CD4-positive, alpha-beta T cell (primary cell): ENCODE measurements around the gene CSRP1. TPM values are rescaled to one million over a fixed set of nuclear protein-coding genes. Genes with fewer than 3 reads are reported as not detected.

ENCODE experiments used
- ATAC-seq: fragments of 200-7000 bp; cut with Tn5 transposase; one replicate; pipeline ENCODE4 v1.10.0; 2022; ENCODE audit warnings: mild to moderate bottlenecking; ENCODE audit not compliant: poor library complexity
- CTCF ChIA-PET: fragments of 350-600 bp; sonication (Branson Sonifier 250); formaldehyde crosslinking; loops from one replicate; lab custom pipeline; 2021; ENCODE audit warnings: antibody characterized with exemption, inconsistent platforms; lab: Charles Lee
- POLR2A ChIA-PET: fragments of 350-600 bp; sonication (Branson Sonifier 250); formaldehyde crosslinking; loops from one replicate; lab custom pipeline; 2021; ENCODE audit warnings: antibody characterized with exemption, inconsistent platforms; lab: Charles Lee
- DNase-seq, 14 experiments: peaks; one replicate each; pipeline ENCODE4 v3.0.0-alpha.2; 2013 to 2020; ENCODE audit warnings: mixed read lengths in 2 of 14
- H3K27ac ChIP-seq, 2 donors: one replicate each; pipeline versions ENCODE4 v1.5.1 to v1.7.0; 2013; ENCODE audit warnings: low read length in 2 of 2, low read depth in 1 of 2, mild to moderate bottlenecking in 1 of 2
- H3K27me3 ChIP-seq, 2 experiments: 1 replicate in 1 of 2; 2 replicates in 1 of 2; pipeline versions ENCODE4 v1.6.1 to v1.7.0; 2013; ENCODE audit warnings: low read length in 2 of 2, control low read depth in 1 of 2, mild to moderate bottlenecking in 1 of 2, moderate library complexity in 1 of 2; ENCODE audit not compliant: insufficient read depth in 2 of 2, control insufficient read depth in 1 of 2
- H3K36me3 ChIP-seq: one replicate; pipeline ENCODE4 v1.6.1; 2013; ENCODE audit warnings: low read length, control low read depth; ENCODE audit not compliant: insufficient read depth
- H3K4me1 ChIP-seq: one replicate; pipeline ENCODE4 v1.6.1; 2013; ENCODE audit warnings: low read length, control low read depth; ENCODE audit not compliant: insufficient read depth
- H3K4me3 ChIP-seq: one replicate; pipeline ENCODE4 v1.5.1; 2013; ENCODE audit warnings: mild to moderate bottlenecking, low read length, moderate library complexity
- H3K9me3 ChIP-seq, 2 experiments: 1 replicate in 1 of 2; 2 replicates in 1 of 2; pipeline versions ENCODE4 v1.6.1 to v1.7.0; 2013; ENCODE audit warnings: low read length in 2 of 2, mild to moderate bottlenecking in 2 of 2, control low read depth in 1 of 2, moderate library complexity in 1 of 2; ENCODE audit not compliant: control insufficient read depth in 1 of 2, insufficient read depth in 1 of 2
- H3K27ac Mint-ChIP-seq: one replicate; pipeline ENCODE4 v1.8.0; 2020; ENCODE audit warnings: mixed read lengths
- H3K27me3 Mint-ChIP-seq: one replicate; pipeline ENCODE4 v1.8.0; 2021; ENCODE audit warnings: mixed read lengths
- H3K36me3 Mint-ChIP-seq: one replicate; pipeline ENCODE4 v1.8.0; 2021; ENCODE audit warnings: low read depth, mixed read lengths
- H3K4me1 Mint-ChIP-seq: one replicate; pipeline ENCODE4 v1.8.0; 2021; ENCODE audit warnings: low read depth, mixed read lengths
- H3K4me3 Mint-ChIP-seq: one replicate; pipeline ENCODE4 v1.8.0; 2020; ENCODE audit warnings: mild to moderate bottlenecking, mixed read lengths
- H3K9me3 Mint-ChIP-seq: one replicate; pipeline ENCODE4 v1.8.0; 2020; ENCODE audit warnings: mixed read lengths
- CTCF ChIP-seq: fragments of 200-600 bp; IDR thresholded peaks from one replicate; pipeline ENCODE4 v1.8.0; 2022; ENCODE audit warnings: antibody characterized with exemption, mild to moderate bottlenecking
- intact Hi-C, 2 experiments: fragments of 100-400 bp; cut with DNase I in 1 of 2; cut with micrococcal nuclease in 1 of 2; formaldehyde crosslinking; loops; one replicate each; pipeline versions ENCODE4 v1.15.1 to v1.9.0; 2023 to 2025; cut with DNase I, micrococcal nuclease
- total RNA-seq, 174 experiments: library from RNA in 2 of 174; stranded (reverse) in 2 of 174; gene quantifications; one replicate each; pipeline ENCODE4 v1.2.3 and lab custom pipeline; 2021 to 2026

CSRP1 gene
- total RNA-seq, 2 experiments from 2014 or later: 34.8 to 39.9 TPM

GRCh38 chr1:201488830-201489589, 17.9 kb downstream of the CSRP1 start:
- no peak for TF ChIP-seq CTCF
- DNase-seq (peak in 2 of 14 experiments; percentile 19 to 33), ATAC-seq (no peak)
- Mint-ChIP-seq H3K4me1 (no peaks in the 10 kb centered on the region), H3K27me3 (no peaks in the 10 kb centered on the region), H3K36me3 (peaks cover 83% of the 10 kb centered on the region), H3K4me3 (no peak overlapping the region), H3K27ac (no peak overlapping the region), H3K9me3 (no peaks in the 10 kb centered on the region)
- ChIA-PET POLR2A (no interaction called here), CTCF (interaction anchor here (0.9 to 2.0 kb wide), 2 partner anchors 18 to 24 kb away, joined by 3 to 6 read pairs (median 5); partner anchors contain the start of gene CSRP1)
- Histone ChIP-seq H3K4me3 (no peak overlapping the region), H3K36me3 (peaks cover 62% of the 10 kb centered on the region), H3K4me1 (no peaks in the 10 kb centered on the region), H3K9me3 (no peaks in the 10 kb centered on the region), H3K27me3 (no peaks in the 10 kb centered on the region), H3K27ac (no peak overlapping the region)
- intact Hi-C loops: loop anchor here in 1 of 2 experiments (10.0 kb wide), 1 partner anchor 216 kb away; no protein-coding TSS in a partner anchor

- Mint-ChIP-seq H3K36me3 (peaks cover 76% of the 10 kb centered on the region), H3K4me1 (no peaks in the 10 kb centered on the region), H3K27me3 (no peaks in the 10 kb centered on the region), H3K4me3 (no peak overlapping the region), H3K9me3 (no peaks in the 10 kb centered on the region), H3K27ac (no peak overlapping the region)
- no peak overlapping the region for H3K4me3 ChIP-seq
- no peaks in the 10 kb centered on the region for H3K4me1 ChIP-seq
- CTCF ChIA-PET: interaction anchor here (0.9 to 2.0 kb wide), 2 partner anchors 19 to 25 kb away, joined by 3 to 5 read pairs; partner anchors contain the start of gene CSRP1
- POLR2A ChIA-PET: interaction anchor here (1.5 kb wide), 1 partner anchor 25 kb away, joined by 6 read pairs; no protein-coding TSS in a partner anchor
- no peaks in the 10 kb centered on the region for H3K9me3 ChIP-seq
- intact Hi-C loops: loop anchor here in 1 of 2 experiments (10.0 kb wide), 1 partner anchor 217 kb away; no protein-coding TSS in a partner anchor
- H3K27me3 ChIP-seq: no peaks in the 10 kb centered on the region
- TF ChIP-seq CTCF: no peak
- peaks cover 55% of the 10 kb centered on the region for H3K36me3 ChIP-seq
- no peak for ATAC-seq
- H3K27ac ChIP-seq: no peak overlapping the region
- DNase-seq: no peak
Measured at GRCh38 chr1:201487742-201488141, 19.2 kb downstream of the CSRP1 start.

- Histone ChIP-seq H3K4me1 (peaks cover 13% of the 10 kb centered on the region), H3K36me3 (peaks cover 45% of the 10 kb centered on the region), H3K4me3 (no peak overlapping the region), H3K27me3 (peaks cover 5 to 8% of the 10 kb centered on the region in 2 experiments), H3K9me3 (peaks cover 0 to 5% of the 10 kb centered on the region in 2 experiments), H3K27ac (no peak overlapping the region)
- Mint-ChIP-seq H3K4me1 (peaks cover 9% of the 10 kb centered on the region), H3K27me3 (peaks cover 9% of the 10 kb centered on the region), H3K36me3 (peaks cover 70% of the 10 kb centered on the region), H3K27ac (peak overlapping the region; percentile 10), H3K4me3 (no peak overlapping the region), H3K9me3 (no peaks in the 10 kb centered on the region)
- ChIA-PET POLR2A (no interaction called here), CTCF (interaction anchor here (1.9 kb wide), 1 partner anchor 27 kb away, joined by 7 read pairs; no protein-coding TSS in a partner anchor)
- DNase-seq (no peak), ATAC-seq (no peak)
- intact Hi-C loops: loop anchor here in 1 of 2 experiments (10.0 kb wide), 1 partner anchor 219 kb away; no protein-coding TSS in a partner anchor
- no peak for TF ChIP-seq CTCF
Measured at GRCh38 chr1:201486187-201486586, 20.7 kb downstream of the CSRP1 start.
